ENCODE measurements around the gene ATAD2B.

Gene ATAD2B

DNA sequence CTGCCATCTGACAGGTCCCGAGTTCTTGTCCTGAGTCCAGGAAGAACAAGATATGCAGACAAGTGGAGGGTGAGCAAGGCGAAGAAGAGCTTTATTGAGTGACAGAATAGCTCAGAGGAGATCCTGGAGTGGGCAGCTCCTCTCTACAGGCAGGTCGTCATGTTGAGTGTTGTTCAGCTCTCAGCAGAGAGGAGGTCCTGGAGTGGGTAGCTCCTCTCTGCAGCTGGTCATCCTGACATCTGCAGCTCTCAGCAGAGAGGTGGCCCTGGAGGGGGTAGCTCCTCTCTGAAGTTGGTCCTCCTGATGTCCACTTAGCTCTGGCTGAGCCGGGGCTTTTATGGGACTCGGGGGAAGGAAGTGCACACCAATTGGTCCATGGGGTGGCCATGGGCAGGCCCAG lies 90.4 kb downstream of the ATAD2B start:
- DNase-seq: no peak

DNA sequence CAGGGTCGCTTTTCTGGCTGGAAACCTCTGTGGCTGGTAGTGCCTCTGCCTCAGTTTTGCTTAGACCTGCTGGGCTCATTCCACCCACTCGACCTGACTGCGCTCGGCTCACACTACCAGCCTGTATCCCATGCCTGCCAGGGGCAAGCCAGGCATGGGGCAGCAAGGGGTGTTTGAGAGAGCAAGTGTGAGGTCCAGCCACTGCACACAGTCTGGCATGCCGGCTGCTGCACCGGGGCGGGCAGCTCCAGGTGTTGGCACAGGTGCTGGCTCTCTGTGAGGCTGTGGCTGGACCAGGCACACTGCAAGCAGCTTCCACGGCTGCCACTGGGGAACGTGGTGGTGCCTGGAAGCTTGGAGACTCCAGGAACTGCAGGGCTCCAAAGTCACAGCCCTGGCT lies 90.9 kb downstream of the ATAD2B start:
- DNase-seq: no peak

DNA sequence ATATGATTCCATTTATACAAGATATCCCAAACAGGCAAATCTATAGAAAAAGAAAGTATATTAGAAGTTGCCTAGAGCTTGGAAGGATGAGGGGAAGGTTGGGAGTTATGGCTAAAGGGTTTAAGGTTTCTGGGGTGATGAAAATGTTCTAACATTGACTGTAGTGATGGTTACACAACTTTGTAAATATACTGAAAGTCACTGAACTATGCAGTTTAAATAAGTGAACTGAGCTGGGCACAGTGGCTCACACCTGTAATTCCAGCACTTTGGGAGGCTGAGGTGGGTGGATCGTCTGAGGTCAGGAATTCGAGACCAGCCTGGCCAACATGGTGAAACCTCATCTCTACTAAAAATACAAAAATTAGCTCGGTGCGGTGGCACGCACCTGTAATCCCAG lies 91.5 kb downstream of the ATAD2B start:
- DNase-seq: no peak

DNA sequence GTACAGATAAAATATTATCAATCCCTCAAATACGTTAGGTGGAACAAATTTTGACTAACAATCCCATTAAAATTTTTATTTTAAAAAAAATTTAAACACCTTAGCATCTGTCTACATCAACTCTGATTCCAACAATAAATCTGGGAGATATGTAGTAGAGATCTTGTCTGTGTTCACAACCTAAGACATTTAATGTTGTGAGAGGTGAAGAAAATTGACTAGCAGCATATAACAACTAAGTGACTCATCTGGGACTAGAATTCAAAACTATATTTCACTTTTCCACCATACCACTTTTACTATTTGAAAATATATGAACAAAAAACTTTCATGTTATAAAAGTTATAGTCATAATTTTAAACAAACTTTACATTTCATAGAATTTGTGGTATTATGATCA lies 97.9 kb downstream of the ATAD2B start:
- DNase-seq: no peak

DNA sequence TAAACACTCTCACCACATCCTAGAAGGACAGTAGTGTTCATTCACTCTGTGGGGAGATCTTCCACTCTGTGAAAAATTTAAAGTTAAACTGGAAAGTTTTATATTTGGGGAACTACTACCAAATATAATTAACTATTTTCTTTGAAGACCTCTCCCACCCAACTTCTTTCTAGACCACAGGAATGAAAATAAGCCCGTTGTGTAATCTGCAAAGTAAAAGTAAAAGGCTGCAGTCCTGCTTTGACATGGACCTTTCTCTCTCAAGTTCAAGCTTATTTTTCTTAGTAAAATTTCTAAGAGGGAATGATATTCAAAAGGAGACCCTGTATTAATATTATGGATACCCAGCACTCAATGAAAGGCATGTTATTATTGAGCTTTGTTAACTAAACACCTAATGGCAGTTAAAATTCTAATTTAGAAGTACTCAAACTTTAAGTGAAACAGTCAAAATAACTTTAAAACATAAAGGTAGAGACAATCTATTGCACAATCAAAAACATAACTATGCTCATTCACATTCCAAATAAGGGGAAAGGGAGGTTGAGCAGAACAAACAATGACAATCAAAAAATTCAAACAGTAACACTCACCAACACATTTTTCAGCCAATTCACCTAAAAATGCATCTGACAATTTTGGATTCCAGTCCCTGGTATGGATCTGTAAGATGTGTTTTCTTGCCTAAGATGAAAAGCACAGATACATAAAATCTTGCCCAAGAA lies 98.5 kb downstream of the ATAD2B start:
- no peak for DNase-seq

DNA sequence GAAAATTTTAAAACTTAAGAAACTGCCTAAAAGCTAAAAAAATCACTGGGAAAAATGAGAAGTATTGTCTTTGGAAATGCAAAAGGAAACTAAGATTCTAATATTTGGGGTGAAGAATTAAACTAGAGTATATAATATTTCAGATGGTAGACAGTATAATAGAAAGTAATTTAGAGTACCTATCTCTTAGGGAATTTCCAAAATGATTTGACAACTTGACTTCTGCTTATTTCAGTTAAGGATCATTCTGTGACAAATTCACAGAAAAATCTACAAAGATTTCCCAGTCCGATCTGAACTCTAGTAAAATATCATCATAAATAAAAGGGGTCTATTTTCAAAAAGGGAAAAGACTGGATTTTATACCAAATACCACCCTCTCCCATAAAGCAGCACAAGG lies 99.6 kb downstream of the ATAD2B start:
- no peak for DNase-seq

DNA sequence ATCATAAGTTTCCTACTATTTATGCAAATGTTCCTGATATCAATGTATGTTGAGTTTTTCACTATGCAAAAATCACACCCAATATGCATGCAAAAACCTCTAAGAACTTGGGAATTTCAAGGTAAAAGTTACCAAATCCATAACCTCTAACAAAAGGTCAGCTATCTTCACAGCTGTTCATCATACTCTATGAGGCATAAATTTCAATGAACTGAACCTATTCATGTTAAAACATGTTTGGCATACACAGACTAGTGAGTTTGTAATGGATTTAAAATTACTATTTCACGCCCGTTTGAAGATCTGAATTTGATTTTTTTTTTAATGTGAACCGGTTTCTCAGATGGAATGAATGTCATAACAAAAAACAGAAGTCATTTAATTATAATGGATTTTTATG lies 100.2 kb downstream of the ATAD2B start:
- DNase-seq: no peak

DNA sequence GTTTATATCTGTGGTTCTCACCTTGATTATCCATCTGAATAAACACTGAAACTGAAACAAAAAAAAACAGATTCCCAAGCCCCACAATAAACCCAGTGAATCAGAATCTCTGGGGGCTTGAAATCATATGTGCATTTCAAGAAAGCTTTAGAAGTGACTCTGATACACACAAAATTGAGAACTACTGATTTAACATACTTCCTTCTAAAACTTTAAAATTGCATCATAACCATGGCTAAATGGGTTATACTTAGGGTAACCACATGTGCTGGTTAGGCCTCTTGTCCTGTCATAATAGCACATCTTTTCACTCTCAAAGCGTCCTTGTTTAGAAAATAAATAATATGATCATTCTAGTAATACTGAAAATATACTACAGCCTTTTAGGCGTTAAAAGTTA lies 100.9 kb downstream of the ATAD2B start:
- no peak for DNase-seq

DNA sequence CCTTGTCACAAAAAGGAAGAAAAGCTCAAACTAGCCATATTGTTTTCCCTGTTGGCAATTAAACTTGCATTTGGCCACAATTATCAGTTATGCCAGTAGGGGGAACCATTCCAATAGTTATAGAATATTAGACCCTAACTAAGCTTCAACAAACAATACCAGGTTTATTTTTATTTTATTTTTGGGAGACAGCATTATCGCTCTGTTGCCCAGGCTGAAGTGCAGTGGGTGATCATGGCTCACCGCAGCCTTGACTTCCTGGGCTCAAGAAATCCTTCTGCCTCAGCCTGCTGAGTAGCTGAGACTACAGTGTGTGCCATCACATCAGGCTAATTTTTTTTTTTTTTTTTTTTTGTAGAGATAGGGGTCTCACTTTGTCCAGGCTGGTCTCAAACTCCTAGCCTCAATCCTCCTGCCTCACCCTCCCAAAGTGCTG lies 102.1 kb downstream of the ATAD2B start:
- no peak for DNase-seq

DNA sequence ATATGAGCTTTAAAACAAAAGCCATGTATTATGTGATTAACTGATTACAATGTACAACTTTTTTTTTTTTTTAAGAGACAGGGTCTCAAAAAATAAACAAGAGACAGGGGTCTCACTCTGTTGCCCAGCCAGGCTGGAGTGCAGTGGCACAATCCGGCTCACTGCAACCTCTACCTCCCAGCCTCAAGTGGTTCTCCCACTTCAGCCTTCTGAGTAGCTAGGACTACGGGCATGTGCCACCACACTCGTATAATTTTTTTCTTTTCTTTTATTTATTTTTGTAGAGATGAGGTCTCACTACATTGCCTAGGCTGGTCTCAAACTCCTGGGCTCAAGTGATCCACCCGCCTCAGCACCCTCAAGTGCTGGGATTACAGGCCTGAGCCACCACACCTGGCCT lies 103.1 kb downstream of the ATAD2B start:
- no peak for DNase-seq

DNA sequence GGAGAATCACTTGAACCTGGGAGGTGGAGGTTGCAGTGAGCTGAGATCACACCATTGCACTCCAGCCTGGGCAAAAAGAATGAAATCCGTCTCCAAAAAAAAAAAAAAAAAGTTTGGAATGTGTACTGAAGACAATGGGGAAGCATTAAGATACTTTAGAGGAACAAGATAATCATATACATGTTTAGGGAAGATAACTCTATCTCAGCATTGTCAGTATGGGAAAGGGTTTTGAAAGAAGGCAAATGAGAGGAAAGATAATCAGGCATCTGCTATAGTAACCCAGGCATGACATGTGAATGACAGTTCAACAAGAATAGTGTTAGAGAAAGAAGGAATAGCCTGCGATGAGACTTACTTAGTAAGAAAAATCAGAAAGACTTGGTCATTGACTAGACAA lies 112.0 kb downstream of the ATAD2B start:
- no peak for DNase-seq

DNA sequence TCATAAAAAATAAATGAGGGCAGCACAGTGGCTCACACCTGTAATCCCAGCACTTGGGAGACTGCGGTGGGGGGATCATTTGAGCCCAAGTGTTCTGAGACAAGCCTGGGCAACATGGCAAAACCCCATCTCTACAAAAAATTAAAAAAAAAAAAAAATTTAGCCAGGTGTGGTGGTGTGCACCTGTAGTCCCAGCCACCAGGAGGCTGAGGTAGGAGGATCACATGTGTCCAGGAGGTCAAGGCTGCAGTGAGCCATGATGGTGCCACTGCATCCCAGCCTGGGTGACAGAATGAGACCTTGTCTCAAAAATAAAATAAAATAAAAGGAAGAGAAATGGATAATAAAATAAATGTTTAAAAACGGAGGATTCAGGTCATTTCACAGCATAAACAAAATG lies 113.5 kb downstream of the ATAD2B start:
- DNase-seq: no peak

DNA sequence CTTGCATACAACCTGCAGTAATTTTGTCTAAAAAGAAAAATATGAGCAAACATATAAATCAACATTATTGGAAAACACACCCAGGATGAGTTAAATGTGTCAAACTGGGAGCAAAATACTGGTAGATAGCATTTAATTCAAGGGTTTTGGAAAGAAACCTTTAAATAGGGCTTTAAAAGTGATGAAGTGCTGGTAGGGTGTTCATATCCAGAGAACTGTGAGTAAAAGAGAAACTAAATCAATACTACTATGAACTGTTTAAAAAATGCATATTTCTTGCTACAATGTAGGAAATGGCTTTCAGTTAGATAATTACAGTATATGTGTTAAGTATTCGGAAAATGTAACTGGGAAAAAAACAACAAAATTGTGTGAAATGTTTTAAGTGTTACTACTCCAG lies 117.8 kb downstream of the ATAD2B start:
- DNase-seq: no peak

DNA sequence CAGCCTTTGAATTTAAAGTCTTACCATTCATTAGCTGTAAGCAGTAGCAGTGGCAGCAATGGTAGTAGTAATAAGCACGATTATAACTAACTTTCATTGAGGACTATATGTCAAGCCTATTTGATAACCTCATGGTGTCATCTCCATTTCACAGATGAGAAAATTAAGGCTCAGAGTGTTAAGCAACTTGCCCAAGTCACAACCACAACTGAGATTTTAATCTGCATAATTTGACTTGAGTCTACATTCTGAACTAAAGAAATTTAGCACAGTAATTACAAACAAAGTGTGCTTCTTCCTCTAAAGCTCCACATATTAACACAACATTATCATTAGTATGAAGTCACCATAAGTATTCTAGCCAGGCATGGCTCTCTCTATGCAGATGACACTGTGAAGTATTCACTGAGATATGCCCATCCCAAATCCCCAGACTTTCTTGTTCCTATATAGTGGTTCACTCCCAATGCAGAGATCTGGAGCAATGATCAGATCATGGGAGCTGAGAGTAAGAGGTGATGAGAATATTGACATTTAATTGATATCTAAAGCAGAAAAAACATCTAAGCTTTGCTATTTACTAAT lies 120.2 kb downstream of the ATAD2B start:
- DNase-seq: no peak

DNA sequence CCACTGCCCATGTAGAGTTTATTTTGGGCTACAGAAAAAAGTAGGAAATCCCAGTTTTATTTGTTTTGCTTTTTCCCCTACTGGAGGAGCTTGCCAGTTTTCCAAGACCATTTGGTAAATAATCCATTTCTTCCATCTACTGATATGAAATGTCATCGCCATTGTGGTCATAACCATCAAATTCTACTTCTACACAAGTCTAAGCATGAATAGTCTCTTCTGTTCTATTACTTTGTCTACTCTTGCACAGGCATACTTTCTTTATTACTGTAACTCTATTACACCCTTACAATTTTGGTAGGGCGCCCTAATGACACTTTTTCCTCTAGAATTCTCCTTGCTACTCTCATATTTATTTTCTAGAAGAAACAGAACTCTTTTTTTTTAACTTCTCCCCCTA lies 120.7 kb downstream of the ATAD2B start:
- DNase-seq: no peak

DNA sequence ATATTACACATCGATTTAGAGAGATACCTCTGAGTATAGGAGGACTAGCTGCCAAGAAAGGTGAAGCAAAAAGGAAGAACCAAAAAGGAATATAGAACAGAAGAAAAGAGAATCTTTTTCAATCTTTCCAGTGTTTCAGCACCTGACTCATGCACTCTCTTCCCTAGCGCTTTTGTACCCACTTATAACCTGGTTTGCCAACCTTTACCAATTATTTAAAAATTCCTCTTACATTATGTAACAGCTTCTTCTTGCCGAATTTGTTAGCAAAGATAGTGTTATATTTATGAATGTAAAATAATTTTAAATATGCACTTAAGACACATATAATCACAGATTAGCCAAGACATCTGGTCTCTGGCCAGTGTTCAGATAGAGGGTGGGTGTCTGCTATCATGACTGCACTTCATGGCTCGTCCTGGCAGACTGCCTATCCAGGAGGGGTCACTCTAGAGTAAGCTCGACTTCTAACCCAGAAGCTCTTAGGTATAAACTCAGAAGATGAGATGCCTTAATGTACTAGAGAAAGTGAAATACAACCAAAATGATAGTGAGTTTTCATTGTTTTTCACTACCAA lies 122.9 kb downstream of the ATAD2B start:
- DNase-seq: no peak

DNA sequence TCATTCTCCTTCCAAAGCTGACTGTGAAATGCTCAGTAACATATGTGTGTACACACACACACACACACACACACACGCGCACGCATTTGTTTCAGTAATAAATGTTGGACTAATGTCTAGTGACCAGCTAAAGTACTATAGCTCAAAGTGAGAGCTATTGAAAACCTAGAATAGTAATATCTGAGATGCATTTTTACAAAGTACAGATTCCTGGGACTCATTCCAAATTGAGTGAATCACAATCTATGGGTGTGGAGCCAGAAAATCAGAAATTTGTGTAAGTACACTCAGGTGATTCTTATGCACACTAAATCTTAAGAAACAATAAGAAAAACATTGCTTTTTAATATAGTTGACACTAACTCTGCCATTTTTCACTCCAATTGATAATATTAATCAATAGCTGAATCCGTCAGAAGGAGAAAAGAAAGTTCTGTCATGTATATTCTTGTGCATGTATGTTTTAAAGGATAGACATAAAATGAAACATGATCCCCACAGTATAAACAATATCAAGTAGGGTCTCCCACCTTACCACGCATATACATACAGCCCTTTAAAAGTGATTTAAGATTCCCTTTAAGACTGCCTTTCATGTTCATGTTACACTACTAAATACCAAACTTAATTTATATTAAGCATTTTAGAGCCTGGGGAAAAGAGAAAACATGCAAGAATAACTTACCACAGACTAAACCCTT lies 123.5 kb downstream of the ATAD2B start:
- no peak for DNase-seq

DNA sequence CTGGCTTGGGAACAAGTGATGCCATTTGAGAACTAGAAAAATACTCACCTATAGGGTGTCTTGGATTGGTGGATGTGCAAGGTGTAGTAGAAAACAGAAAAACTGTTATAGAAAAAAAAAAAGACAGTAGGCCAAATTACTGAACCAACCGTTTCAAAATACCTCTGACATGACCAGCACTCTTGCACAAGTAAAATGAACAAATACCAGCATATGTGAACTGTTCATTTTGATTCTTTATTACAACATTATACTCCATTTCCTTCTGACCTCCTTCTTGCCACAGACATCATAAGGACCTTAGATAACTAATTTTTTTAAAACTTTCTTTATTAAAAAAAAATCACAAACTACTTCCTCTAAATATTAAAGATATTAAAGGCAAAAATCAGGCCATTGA lies 125.5 kb downstream of the ATAD2B start:
- DNase-seq: no peak

DNA sequence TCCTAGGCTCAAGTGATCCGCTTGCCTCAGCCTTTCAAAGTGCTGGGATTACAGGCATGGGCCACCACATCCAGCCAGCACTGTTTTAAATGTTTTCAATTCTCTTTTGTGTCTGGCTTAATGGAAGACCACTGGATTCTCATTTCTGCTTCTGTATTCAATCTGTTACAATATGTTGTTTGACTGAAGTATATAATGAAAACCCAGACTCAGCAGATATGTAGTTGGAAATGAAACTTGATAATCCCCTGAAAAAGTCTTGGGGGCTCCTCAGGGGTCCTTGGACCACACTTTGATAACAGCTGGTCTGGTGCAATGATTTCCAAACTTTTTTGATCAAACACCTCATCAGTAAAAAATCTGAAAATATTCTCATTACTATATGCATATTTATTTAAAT lies 132.7 kb downstream of the ATAD2B start:
- no peak for DNase-seq

DNA sequence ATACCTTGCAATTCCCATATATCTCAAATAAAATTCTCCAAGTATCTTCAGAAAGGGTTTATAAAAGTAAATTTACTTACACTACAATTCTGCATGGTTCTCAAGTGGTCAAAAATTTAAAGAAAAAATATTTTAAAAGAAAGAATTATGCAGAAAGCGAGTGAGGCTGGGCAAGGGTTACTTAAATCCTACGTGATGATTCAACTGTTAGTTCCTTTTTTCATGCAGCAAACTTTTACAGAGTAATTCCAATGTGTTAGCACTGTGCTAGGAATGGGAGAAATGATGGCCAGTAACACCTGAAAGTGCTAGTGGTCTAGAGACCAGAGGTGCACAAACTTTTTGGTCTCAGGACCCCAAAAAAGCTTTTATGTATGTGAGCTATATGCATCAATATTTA lies 133.4 kb downstream of the ATAD2B start:
- DNase-seq: no peak

DNA sequence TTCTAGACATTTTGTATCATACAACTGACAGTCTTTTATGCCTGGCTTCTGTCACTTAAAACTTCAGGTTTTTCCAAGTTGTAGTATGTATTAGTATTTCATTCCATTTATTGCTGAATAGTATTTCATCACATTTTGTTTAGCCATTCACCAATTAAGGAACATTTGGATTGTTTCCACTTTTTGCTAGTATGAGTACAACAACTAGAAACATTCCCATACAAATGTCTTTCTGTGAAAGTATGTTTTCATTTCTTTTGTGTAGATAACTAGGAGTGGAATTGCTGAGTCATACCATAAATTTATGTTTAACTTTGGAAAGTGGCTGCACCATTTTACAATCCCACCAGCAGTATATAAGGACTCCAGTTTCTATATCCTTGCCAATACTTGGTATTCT lies 135.9 kb downstream of the ATAD2B start:
- no peak for DNase-seq

DNA sequence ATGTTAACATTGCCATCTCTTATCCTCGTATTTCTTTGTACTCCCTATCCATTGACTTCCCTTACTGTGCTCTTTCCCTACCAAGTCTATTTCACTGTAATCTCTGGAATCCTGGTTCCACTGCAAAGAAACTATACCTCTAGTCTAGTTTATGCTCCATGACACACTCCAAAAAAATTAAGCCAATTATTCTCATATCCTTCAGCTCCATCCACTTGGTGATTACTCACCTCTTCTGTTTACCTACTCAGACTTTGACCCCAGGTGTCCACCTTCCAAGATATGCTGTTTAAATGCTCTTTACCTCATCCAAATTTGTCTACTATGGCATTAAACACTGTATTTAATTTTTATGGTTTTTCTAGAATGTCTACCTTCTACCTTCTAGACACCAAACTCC lies 137.9 kb downstream of the ATAD2B start:
- DNase-seq: no peak

DNA sequence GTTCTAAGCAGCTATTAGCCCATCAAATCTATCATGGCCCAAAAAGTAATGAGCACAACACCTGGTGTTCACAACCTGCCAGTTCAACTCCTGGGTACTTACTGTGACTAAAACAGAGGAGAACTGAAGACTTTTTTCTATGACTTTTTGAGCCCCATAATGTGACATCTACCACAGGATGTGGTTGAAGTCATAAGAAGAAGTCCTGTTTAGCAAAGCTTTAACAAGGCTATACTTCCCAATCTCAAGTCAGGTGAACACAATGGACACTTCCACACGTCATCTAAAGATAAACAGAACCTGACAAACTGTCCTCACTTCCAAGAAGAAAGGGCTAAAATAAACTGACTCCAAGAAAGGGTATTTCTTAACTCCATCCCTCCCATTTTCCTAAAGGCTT lies 138.8 kb downstream of the ATAD2B start:
- DNase-seq: no peak

DNA sequence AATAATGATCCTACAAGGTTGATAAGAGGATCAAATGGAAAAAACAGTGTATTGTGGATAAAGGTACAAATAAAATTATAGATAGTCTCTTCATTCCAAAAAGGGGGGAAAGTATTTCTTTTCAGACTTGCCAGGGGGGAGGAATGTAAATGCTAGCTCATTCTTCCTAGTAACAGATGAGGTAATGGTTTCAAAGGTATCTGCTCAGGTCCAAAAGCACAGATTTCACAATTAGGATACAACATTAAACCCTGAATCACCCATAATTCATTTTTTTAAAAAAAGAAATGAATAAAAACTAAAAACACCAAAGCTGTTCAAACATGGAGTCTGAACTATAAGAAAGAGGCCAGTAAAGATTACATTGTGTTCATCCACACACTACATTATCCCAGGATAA lies 142.0 kb downstream of the ATAD2B start:
- no peak for DNase-seq

Measured in T1000 (cell line).